Measurements from ENCODE around the gene NID1.

DNA sequence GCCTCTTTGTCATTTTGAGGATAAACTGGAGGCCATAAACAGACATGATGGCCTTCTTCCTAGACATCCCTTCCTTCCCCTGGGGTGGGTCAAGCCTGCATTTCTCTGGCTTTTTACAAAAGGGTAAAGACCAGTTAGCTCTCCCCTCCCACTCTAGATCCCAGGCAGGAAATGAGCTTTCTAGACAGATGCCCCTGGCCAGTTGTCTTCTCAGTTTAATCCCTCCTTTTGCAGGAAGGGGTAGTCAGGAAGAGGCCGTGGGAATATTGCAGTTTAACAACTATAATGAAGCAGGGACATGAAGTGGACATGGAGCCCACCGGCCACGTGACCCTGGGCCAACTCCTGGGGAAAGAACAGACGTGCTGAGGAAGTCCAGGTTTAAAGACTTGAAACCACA, 85.7 kb downstream of the NID1 start:
- TF ChIP-seq POLR2A (IDR thresholded peaks at IDR 0.05; ENCODE audit: low read depth, low read length): no peak
- TF ChIP-seq POLR2AphosphoS5 (IDR thresholded peaks at IDR 0.05; ENCODE audit: low read depth, low read length): no peak
- TF ChIP-seq TAF1 (IDR thresholded peaks at IDR 0.05; ENCODE audit: low read depth, low read length): no peak
- TF ChIP-seq SPI1 (IDR thresholded peaks at IDR 0.05; ENCODE audit: low read depth, low read length): no peak
- TF ChIP-seq PAX5 (IDR thresholded peaks at IDR 0.05; ENCODE audit: insufficient read depth, low read length, severe bottlenecking): no peak
- no peak for TF ChIP-seq POU2F2 (IDR thresholded peaks at IDR 0.05; ENCODE audit: low read depth, low read length)
